H9 (cell line): ENCODE measurements around the gene DLK2. TPM values are rescaled to one million over a fixed set of nuclear protein-coding genes. Genes with fewer than 3 reads are reported as not detected.

Experiments
- DNase-seq: peaks from one replicate; pipeline ENCODE4 v3.0.0-alpha.2; 2017
- H2AFZ ChIP-seq: one replicate; pipeline ENCODE4 v1.6.1; 2013; ENCODE audit warnings: mild to moderate bottlenecking, low read length, control low read depth, moderate library complexity
- H2AK5ac ChIP-seq: 2 replicates; pipeline ENCODE4 v1.6.1; 2013; ENCODE audit warnings: low read length, control low read depth, mixed read lengths; ENCODE audit not compliant: insufficient read length
- H2BK120ac ChIP-seq: one replicate; pipeline ENCODE4 v1.6.1; 2013; ENCODE audit warnings: low read depth, mild to moderate bottlenecking, low read length, control low read depth, inconsistent platforms; ENCODE audit not compliant: poor library complexity, severe bottlenecking
- H2BK12ac ChIP-seq: 2 replicates; pipeline ENCODE4 v1.6.1; 2013; ENCODE audit warnings: low read length, control low read depth, mixed read lengths, low read depth; ENCODE audit not compliant: insufficient read length
- H2BK15ac ChIP-seq: 2 replicates; pipeline ENCODE4 v1.6.1; 2013; ENCODE audit warnings: low read depth, low read length, control low read depth
- H2BK20ac ChIP-seq: one replicate; pipeline ENCODE4 v1.6.1; 2013; ENCODE audit warnings: low read depth, mild to moderate bottlenecking, low read length, control low read depth, inconsistent platforms; ENCODE audit not compliant: poor library complexity, severe bottlenecking
- H2BK5ac ChIP-seq: 2 replicates; pipeline ENCODE4 v1.6.1; 2013; ENCODE audit warnings: low read length, control low read depth, mixed read lengths; ENCODE audit not compliant: insufficient read length
- H3K14ac ChIP-seq: 2 replicates; pipeline ENCODE4 v1.6.1; 2013; ENCODE audit warnings: low read length, control low read depth; ENCODE audit not compliant: insufficient read depth
- H3K18ac ChIP-seq: 2 replicates; pipeline ENCODE4 v1.6.1; 2013; ENCODE audit warnings: low read depth, mild to moderate bottlenecking, mixed read lengths, low read length, control low read depth; ENCODE audit not compliant: insufficient read length
- H3K23ac ChIP-seq: 2 replicates; pipeline ENCODE4 v1.6.1; 2013; ENCODE audit warnings: low read length, control low read depth, mixed read lengths, low read depth; ENCODE audit not compliant: insufficient read length
- H3K23me2 ChIP-seq: 2 replicates; pipeline ENCODE4 v1.6.1; 2013; ENCODE audit warnings: low read depth, mild to moderate bottlenecking, mixed read lengths, low read length, control low read depth; ENCODE audit not compliant: insufficient read length, poor library complexity, severe bottlenecking
- H3K27ac ChIP-seq: 2 replicates; pipeline ENCODE4 v1.5.1; 2013; ENCODE audit warnings: low read length, control low read depth, mixed read lengths, low read depth; ENCODE audit not compliant: insufficient read length
- H3K27me3 ChIP-seq: 2 replicates; pipeline ENCODE4 v1.6.1; 2013; ENCODE audit warnings: low read length, control low read depth, inconsistent platforms; ENCODE audit not compliant: insufficient read depth
- H3K4ac ChIP-seq: 2 replicates; pipeline ENCODE4 v1.6.1; 2013; ENCODE audit warnings: low read depth, mild to moderate bottlenecking, control low read depth, inconsistent platforms, low read length, moderate library complexity
- H3K4me1 ChIP-seq: 2 replicates; pipeline ENCODE4 v1.6.1; 2013; ENCODE audit warnings: low read length, control low read depth, inconsistent platforms; ENCODE audit not compliant: insufficient read depth
- H3K4me2 ChIP-seq: 2 replicates; pipeline ENCODE4 v1.6.1; 2013; ENCODE audit warnings: low read length, control low read depth, mixed read lengths; ENCODE audit not compliant: insufficient read length, insufficient read depth
- H3K56ac ChIP-seq: 2 replicates; pipeline ENCODE4 v1.6.1; 2013; ENCODE audit warnings: low read depth, mild to moderate bottlenecking, mixed read lengths, low read length, control low read depth; ENCODE audit not compliant: insufficient read length
- H3K79me1 ChIP-seq: 2 replicates; pipeline ENCODE4 v1.6.1; 2013; ENCODE audit warnings: low read depth, mild to moderate bottlenecking, moderate library complexity, low read length, control low read depth, inconsistent platforms; ENCODE audit not compliant: insufficient read depth, poor library complexity, severe bottlenecking
- H3K79me2 ChIP-seq: 2 replicates; pipeline ENCODE4 v1.6.1; 2013; ENCODE audit warnings: low read length, control low read depth, inconsistent platforms; ENCODE audit not compliant: insufficient read depth
- H3K9ac ChIP-seq: 2 replicates; pipeline ENCODE4 v1.6.1; 2013; ENCODE audit warnings: low read length, control low read depth, mixed read lengths; ENCODE audit not compliant: insufficient read length; ENCODE audit errors: extremely low read depth
- H3K9me3 ChIP-seq: one replicate; pipeline ENCODE4 v1.6.1; 2013; ENCODE audit warnings: low read depth, low read length, inconsistent platforms; ENCODE audit not compliant: control insufficient read depth
- H3T11ph ChIP-seq: one replicate; pipeline ENCODE4 v1.6.1; 2013; ENCODE audit warnings: mild to moderate bottlenecking, low read length, control low read depth, inconsistent platforms
- H4K20me1 ChIP-seq: one replicate; pipeline ENCODE4 v1.6.1; 2013; ENCODE audit not compliant: control insufficient read depth, insufficient read length, insufficient read depth
- H4K5ac ChIP-seq: 2 replicates; pipeline ENCODE4 v1.6.1; 2013; ENCODE audit warnings: low read depth, mild to moderate bottlenecking, mixed read lengths, low read length, control low read depth; ENCODE audit not compliant: insufficient read length
- H4K8ac ChIP-seq: replicated peaks from 2 replicates; pipeline ENCODE4 v1.6.1; 2013; ENCODE audit warnings: low read length, control low read depth, mixed read lengths, low read depth; ENCODE audit not compliant: insufficient read length
- H4K91ac ChIP-seq: 2 replicates; pipeline ENCODE4 v1.6.1; 2013; ENCODE audit warnings: low read depth, mild to moderate bottlenecking, moderate library complexity, mixed read lengths, low read length, control low read depth; ENCODE audit not compliant: insufficient read length
- H3K27ac Mint-ChIP-seq, 3 experiments: 2 replicates in 2 of 3; 3 replicates in 1 of 3; pipeline ENCODE4 v1.8.0; 2020 to 2021; ENCODE audit warnings: mixed read lengths in 3 of 3, mild to moderate bottlenecking in 1 of 3, moderate library complexity in 1 of 3
- H3K27me3 Mint-ChIP-seq: 2 replicates; pipeline ENCODE4 v1.8.0; 2021; ENCODE audit warnings: low read depth, mild to moderate bottlenecking, moderate library complexity, mixed read lengths
- H3K36me3 Mint-ChIP-seq, 3 experiments: 2 replicates in 2 of 3; 3 replicates in 1 of 3; pipeline ENCODE4 v1.8.0; 2020 to 2021; ENCODE audit warnings: low read depth in 3 of 3, mixed read lengths in 3 of 3; ENCODE audit not compliant: insufficient read depth in 1 of 3
- H3K4me1 Mint-ChIP-seq, 2 experiments: 2 replicates each; pipeline ENCODE4 v1.8.0; 2020; ENCODE audit warnings: mixed read lengths in 2 of 2
- H3K4me3 Mint-ChIP-seq, 2 experiments: 2 replicates in 1 of 2; 3 replicates in 1 of 2; pipeline ENCODE4 v1.8.0; 2020 to 2021; ENCODE audit warnings: mild to moderate bottlenecking in 2 of 2, mixed read lengths in 2 of 2, moderate library complexity in 1 of 2
- H3K9me3 Mint-ChIP-seq, 2 experiments: 2 replicates in 1 of 2; 3 replicates in 1 of 2; pipeline ENCODE4 v1.8.0; 2020; ENCODE audit warnings: mild to moderate bottlenecking in 2 of 2, mixed read lengths in 2 of 2, moderate library complexity in 1 of 2
- CTCF ChIP-seq: fragments of 200-600 bp; sonication (generic); conservative IDR thresholded peaks from 3 replicates; pipeline ENCODE4 v1.8.0; 2021; ENCODE audit warnings: antibody characterized with exemption, mild to moderate bottlenecking
- WGBS: extraction: QIAGEN DNeasy Blood & Tissue Kit; methylation state at CpG from one replicate; pipeline ENCODE4 v1.1.7; 2013; ENCODE audit warnings: missing lambda C conversion rate, low lambda C conversion rate, mixed read lengths; ENCODE audit not compliant: insufficient read length; ENCODE audit errors: extremely low coverage; 5-methylcytosine and 5-hydroxymethylcytosine counted together
- total RNA-seq: library from RNA; stranded (reverse); gene quantifications from 2 replicates; pipeline ENCODE4 v1.2.1, GENCODE V29; 2021

The DLK2 gene
- total RNA-seq, 1 experiment from 2014 or later = 0.96 TPM

DNA sequence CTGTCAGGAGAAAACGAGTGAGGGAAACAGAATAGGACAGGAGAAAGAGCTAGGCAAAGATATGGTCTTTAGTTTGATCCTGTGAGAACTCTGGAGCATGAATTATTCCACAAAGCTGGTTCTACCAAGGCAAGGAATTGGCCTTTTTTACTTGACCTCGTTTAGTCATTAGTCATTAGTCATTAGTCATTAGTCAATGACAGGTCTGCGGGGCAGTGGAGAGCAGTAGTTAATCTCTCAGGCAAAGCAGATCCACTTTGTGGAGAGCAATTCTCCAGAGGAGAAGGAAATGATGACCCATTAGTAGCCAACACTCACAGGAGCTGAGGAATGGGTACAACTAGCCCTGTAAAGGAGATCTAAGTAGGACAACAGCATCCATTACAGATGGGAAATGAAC lies 50.0 kb downstream of the DLK2 start:
- Histone ChIP-seq H3K14ac (no peak overlapping the region), H3K23me2 (no peaks in the 10 kb centered on the region), H3K4me1 (no peaks in the 10 kb centered on the region), H2BK20ac (no peak overlapping the region), H2BK12ac (no peak overlapping the region), H3K4me2 (no peak overlapping the region), H3K4ac (no peak overlapping the region), H3K79me2 (no peaks in the 10 kb centered on the region), H2BK120ac (no peak overlapping the region), H3K79me1 (no peaks in the 10 kb centered on the region), H4K5ac (no peak overlapping the region), H3K56ac (no peak overlapping the region), H3K9ac (no peak overlapping the region), H3K18ac (no peak overlapping the region), H2AFZ (no peak overlapping the region), H2BK5ac (no peak overlapping the region), H3K23ac (no peak overlapping the region), H4K8ac (no peak overlapping the region), H2BK15ac (no peak overlapping the region), H4K20me1 (no peaks in the 10 kb centered on the region), H2AK5ac (no peak overlapping the region), H3K27me3 (no peaks in the 10 kb centered on the region; the same call in 1 of the 2 replicates), H3K27ac (no peak overlapping the region), H3T11ph (no peak overlapping the region), H3K9me3 (no peaks in the 10 kb centered on the region), H4K91ac (no peak overlapping the region)
- Mint-ChIP-seq H3K36me3 (no peaks in the 10 kb centered on the region), H3K4me3 (no peak overlapping the region), H3K9me3 (no peaks in the 10 kb centered on the region), H3K4me1 (no peaks in the 10 kb centered on the region), H3K27ac (no peak overlapping the region), H3K27me3 (peaks cover 13% of the 10 kb centered on the region)
- no peak for DNase-seq
- no peak for TF ChIP-seq CTCF
- WGBS = no CpG with 5 or more reads among the region's 3 CpGs
